WTC11 (cell line): ENCODE data around the gene IL4R.

Source experiments
- ATF6 ChIP-seq: sonication (generic); formaldehyde crosslinking; IDR thresholded peaks from 2 replicates; pipeline ENCODE4 v1.8.1; 2023; ENCODE audit warnings: mild to moderate bottlenecking, missing genetic modification reagents
- CBFB ChIP-seq: sonication (generic); formaldehyde crosslinking; IDR thresholded peaks from 2 replicates; pipeline ENCODE4 v1.8.1; 2022; ENCODE audit warnings: mild to moderate bottlenecking, low read depth, missing genetic modification reagents
- CTCF ChIP-seq: fragments of 200-600 bp; IDR thresholded peaks from 2 replicates; pipeline ENCODE4 v1.8.0; 2022; ENCODE audit warnings: antibody characterized with exemption
- E2F5 ChIP-seq: sonication (generic); formaldehyde crosslinking; IDR thresholded peaks from 2 replicates; pipeline ENCODE4 v1.8.1; 2022; ENCODE audit warnings: mild to moderate bottlenecking, moderate library complexity, missing genetic modification reagents
- FOXK1 ChIP-seq: sonication (generic); formaldehyde crosslinking; IDR thresholded peaks from 2 replicates; pipeline ENCODE4 v1.8.0; 2022; ENCODE audit warnings: mild to moderate bottlenecking, moderate library complexity, missing genetic modification reagents
- RORB ChIP-seq: fragments of 250-450 bp; sonication (Bioruptor Pico); IDR thresholded peaks from 2 replicates; pipeline ENCODE4 v1.9.0; 2021; ENCODE audit warnings: mild to moderate bottlenecking
- SP1 ChIP-seq: sonication (generic); formaldehyde crosslinking; conservative IDR thresholded peaks from 2 replicates; pipeline ENCODE4 v1.8.1; 2022; ENCODE audit warnings: missing genetic modification reagents
- TEAD1 ChIP-seq: sonication (generic); formaldehyde crosslinking; IDR thresholded peaks from 2 replicates; pipeline ENCODE4 v1.8.0; 2022; ENCODE audit warnings: mild to moderate bottlenecking, missing genetic modification reagents
- ZBTB43 ChIP-seq: sonication (generic); formaldehyde crosslinking; IDR thresholded peaks from 2 replicates; pipeline ENCODE4 v1.8.1; 2023; ENCODE audit warnings: mild to moderate bottlenecking, missing genetic modification reagents
- ZNF121 ChIP-seq: sonication (generic); formaldehyde crosslinking; IDR thresholded peaks from 2 replicates; pipeline ENCODE4 v1.8.0; 2023; ENCODE audit warnings: missing genetic modification reagents
- ZNF512 ChIP-seq: sonication (generic); formaldehyde crosslinking; IDR thresholded peaks from 2 replicates; pipeline ENCODE4 v1.8.1; 2022; ENCODE audit warnings: missing genetic modification reagents, borderline replicate concordance
- TF ChIP-seq, protein P1 (sequence below): sonication (generic); formaldehyde crosslinking; IDR thresholded peaks from 2 replicates; pipeline ENCODE4 v1.8.1; 2023; ENCODE audit warnings: mild to moderate bottlenecking, missing genetic modification reagents, moderate library complexity
- TF ChIP-seq, protein P2 (sequence below): sonication (generic); formaldehyde crosslinking; conservative IDR thresholded peaks from 2 replicates; pipeline ENCODE4 v1.8.1; 2023; ENCODE audit warnings: mild to moderate bottlenecking, low read depth, missing genetic modification reagents, moderate library complexity

DNA sequence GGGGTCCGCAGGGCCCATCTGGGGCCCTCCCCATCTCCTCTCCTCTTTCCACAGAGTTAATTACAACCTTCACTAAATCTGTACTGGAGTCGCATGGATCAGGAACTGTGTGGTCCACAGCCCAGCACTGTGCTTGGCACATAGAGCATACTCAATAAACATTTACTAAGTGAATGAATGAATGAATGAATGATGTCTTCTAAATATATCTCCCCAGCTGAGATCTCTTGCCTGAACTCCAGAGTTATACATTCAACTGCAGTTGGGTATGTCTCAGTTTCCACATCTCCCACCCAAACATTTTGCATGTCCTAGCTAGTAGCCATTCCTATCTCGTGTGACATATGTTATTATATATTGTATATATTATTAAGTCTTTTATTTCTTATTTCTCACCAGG, 59.5 kb downstream of the IL4R start:
- no peak for TF ChIP-seq E2F5 (CRISPR knock-in tag)
- no peak for TF ChIP-seq ZNF121
- TF ChIP-seq CTCF, result no peak
- TF ChIP-seq ZBTB43, result no peak
- TF ChIP-seq, protein P1, sequence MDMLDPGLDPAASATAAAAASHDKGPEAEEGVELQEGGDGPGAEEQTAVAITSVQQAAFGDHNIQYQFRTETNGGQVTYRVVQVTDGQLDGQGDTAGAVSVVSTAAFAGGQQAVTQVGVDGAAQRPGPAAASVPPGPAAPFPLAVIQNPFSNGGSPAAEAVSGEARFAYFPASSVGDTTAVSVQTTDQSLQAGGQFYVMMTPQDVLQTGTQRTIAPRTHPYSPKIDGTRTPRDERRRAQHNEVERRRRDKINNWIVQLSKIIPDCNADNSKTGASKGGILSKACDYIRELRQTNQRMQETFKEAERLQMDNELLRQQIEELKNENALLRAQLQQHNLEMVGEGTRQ (CRISPR knock-in tag), result no peak
- TF ChIP-seq, protein P2, sequence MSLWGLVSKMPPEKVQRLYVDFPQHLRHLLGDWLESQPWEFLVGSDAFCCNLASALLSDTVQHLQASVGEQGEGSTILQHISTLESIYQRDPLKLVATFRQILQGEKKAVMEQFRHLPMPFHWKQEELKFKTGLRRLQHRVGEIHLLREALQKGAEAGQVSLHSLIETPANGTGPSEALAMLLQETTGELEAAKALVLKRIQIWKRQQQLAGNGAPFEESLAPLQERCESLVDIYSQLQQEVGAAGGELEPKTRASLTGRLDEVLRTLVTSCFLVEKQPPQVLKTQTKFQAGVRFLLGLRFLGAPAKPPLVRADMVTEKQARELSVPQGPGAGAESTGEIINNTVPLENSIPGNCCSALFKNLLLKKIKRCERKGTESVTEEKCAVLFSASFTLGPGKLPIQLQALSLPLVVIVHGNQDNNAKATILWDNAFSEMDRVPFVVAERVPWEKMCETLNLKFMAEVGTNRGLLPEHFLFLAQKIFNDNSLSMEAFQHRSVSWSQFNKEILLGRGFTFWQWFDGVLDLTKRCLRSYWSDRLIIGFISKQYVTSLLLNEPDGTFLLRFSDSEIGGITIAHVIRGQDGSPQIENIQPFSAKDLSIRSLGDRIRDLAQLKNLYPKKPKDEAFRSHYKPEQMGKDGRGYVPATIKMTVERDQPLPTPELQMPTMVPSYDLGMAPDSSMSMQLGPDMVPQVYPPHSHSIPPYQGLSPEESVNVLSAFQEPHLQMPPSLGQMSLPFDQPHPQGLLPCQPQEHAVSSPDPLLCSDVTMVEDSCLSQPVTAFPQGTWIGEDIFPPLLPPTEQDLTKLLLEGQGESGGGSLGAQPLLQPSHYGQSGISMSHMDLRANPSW, result no peak
- TF ChIP-seq TEAD1 (CRISPR knock-in tag), result no peak
- TF ChIP-seq SP1 (CRISPR knock-in tag), result no peak
- TF ChIP-seq ATF6 (CRISPR knock-in tag), result no peak
- TF ChIP-seq CBFB (CRISPR knock-in tag), result no peak
- no peak for TF ChIP-seq RORB (CRISPR knock-in tag)
- TF ChIP-seq ZNF512 (CRISPR knock-in tag), result no peak
- no peak for TF ChIP-seq FOXK1 (CRISPR knock-in tag)
